Measurements from ENCODE around the gene SLC7A7.
"Not testable (repeated sequence)": the region's sequence is repeated elsewhere in the genome, so short reads cannot be mapped to it uniquely, and the experiment has no call there.

The SLC7A7 gene

DNA sequence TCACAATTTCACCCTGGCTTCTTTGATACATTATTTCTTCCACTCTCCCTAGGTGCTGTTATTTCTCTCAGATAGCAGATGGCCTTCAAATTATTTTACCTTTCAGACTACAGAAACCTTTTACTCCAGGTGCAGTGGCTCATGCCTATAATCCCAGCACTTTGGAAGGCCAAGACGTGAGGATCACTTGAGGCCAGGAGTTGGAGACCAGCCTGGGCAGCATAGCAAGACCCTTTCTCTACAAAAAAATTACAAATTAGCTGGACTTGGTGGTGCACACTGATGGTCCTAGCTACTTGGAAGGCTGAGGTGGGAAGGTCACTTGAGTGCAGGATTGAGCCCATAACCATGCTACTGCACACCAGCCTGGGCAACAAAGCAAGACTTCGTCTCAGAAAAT lies 23.1 kb downstream of the SLC7A7 start:
- no peak for DNase-seq (ENCODE audit: low read depth)

DNA sequence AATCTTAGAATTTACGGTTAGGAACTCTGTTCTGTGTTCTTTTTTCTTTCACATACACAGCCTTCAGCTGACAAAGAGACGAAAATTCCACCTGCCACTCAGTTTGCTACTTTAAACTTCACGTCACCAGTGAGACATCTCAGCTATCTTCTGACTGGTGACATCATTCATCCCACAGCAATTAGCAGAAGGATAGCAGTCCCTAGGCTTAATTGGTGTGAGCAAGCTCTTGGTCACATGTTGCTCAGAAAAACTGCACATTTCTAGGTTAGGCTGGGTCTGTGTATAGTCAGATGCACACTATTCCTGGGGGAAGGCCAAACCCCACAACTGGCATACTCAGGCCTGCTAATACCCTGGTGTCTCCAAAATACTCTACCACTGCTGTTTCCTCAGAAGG lies 23.9 kb downstream of the SLC7A7 start:
- peak; percentile 82 for DNase-seq (ENCODE audit: low read depth)

DNA sequence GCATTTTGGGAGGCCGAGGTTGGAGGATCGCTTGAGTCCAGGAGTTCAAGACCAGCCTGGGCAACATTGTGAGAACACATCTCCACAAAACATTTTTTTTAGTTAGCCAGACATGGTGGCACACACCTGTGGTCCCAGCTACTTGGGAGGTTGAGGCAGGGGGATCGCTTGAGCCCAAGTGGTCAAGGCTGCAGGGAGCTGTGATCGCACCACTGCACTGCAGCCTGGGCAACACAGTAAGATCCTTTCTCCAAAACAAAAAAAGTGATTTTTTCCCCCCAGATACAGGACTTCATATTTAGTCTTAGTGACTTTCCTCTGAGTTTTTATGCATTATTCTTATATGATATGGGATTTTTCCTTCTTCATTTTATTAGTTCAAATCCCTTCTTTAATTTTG lies 28.6 kb downstream of the SLC7A7 start:
- no peak for DNase-seq (ENCODE audit: low read depth)

DNA sequence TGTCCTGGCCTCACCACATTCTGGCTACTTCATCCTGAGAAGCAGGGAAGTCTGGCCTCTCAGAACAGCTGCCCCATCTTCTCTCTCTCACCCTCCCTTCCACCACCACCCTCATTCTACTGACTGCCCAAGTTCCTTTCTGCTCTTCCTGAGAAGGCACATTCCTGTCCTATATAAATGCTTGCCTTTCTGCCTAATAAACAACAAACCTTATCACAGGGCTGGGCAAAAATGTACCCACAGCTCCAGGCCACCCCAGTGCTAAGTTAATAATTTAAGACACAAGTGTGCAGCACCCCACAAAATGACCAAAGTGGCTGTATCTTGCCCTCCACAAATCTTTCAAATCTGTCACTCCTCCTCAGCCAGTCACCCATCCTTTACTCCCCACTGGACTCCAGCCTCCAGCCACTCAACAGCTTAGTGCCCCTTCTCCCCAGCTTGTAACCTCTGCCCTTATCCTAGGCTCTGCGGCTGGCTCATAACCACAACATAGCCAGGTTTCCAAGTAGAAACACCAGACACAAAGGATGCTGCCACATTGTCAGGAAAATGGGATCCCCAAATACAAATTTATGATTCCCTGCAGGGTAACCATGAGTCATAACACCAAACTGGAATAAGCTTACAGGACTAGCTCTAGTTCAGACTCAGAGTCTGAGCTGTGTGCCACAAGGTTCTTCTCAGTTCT lies 33.8 kb downstream of the SLC7A7 start:
- DNase-seq (ENCODE audit: low read depth), result peak; percentile 50

DNA sequence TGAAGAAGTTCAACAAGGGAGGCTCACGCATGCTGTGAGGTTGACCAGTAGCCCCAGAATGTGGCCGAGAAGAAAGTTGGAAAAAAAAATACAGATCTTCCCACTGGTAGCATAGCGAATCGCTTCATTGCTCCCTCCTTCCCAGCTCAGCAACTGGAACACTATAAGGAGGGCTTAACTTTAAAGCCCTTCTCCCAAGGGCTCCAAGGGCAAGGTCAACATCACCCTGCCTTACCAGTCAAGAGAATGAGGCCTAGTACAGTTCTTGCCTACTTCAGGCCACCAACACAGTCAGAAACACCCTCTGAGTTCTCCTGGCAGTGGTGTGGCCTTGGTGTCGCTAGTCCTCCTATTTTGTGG lies 34.3 kb downstream of the SLC7A7 start:
- DNase-seq (ENCODE audit: low read depth), result no peak

DNA sequence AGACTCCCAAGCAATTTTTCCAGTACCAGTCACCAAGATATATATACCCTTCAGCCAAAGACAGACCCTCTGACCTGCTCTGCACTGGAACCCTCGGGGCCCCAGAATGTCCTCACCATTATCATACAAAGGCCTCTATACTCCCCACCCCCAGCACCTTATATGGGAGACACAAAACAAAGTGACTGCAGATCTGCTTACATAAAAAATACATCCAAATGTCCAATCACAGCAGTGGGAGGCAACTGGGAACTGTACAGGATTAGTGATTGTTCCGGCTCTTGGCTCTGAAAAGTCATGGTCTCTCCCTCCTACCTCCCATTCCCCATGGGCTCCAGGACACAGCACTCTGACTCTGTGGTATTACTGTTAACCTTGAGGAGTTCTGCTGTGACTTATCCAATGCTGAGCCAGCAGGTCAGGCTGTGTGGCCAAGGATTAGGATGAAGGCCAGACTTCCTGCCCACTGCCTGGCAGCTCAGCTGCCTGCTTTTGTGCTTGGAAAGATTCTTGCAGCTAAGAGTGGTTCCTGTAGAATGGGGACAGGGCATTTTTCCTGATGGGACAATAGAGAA lies 35.0 kb downstream of the SLC7A7 start:
- no peak for DNase-seq (ENCODE audit: low read depth)

DNA sequence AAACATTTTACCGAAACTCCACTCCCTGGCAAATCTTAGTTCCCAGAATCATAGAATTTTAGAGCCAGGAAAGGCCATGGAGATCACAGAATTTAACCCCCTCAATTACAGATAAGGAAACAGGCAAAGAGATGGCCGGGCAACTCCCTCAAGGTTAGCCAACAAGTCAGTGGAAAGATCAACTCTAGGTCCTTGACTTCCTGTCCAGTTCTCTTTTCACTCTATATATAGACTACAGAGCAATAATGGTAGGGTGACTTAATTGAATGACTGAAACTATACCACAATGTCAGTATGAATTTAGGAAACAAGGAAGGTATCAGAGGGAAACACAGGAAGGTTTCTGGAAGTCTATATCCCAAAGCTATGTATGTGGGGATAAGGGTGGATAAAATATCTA lies 37.2 kb downstream of the SLC7A7 start:
- DNase-seq (ENCODE audit: low read depth), result no peak

DNA sequence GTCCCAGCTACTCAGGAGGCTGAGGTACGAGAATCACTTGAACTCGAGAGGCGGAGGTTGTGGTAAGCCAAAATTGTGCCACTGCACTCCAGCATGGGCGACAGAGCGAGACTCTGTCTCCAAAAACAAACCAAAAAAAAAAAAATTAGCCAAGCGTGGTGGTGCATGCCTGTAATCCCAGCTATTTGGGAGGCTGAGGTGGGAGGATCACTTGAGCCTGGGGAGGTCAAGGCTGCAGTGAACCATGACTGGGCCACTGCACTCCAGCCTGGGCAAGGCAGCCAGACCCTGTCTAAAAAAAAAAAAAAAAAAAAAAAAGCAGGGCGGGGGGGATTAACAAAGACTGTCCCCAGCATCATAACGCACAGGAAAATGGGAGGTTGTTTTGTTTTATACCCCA lies 38.4 kb downstream of the SLC7A7 start:
- DNase-seq (ENCODE audit: low read depth), result not testable (repeated sequence)

DNA sequence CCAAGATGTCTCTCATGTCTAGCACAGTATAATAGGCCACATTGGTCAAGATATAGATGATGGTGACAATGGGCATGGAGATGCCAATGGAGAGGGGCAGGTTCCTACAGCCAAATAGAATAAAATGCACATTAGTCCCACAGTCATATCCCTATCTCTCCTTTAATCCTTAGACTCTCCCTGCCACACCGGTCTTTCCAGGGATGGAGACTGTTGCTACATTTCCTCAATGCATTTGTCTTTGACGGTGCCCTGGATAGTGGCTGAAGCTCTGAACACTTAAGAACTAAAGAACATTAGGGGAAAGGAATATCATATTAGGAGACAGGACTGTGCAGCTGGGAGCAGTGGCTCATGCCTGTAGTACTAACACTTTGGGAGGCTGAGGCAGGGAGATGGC lies 39.0 kb downstream of the SLC7A7 start:
- no peak for DNase-seq (ENCODE audit: low read depth)

DNA sequence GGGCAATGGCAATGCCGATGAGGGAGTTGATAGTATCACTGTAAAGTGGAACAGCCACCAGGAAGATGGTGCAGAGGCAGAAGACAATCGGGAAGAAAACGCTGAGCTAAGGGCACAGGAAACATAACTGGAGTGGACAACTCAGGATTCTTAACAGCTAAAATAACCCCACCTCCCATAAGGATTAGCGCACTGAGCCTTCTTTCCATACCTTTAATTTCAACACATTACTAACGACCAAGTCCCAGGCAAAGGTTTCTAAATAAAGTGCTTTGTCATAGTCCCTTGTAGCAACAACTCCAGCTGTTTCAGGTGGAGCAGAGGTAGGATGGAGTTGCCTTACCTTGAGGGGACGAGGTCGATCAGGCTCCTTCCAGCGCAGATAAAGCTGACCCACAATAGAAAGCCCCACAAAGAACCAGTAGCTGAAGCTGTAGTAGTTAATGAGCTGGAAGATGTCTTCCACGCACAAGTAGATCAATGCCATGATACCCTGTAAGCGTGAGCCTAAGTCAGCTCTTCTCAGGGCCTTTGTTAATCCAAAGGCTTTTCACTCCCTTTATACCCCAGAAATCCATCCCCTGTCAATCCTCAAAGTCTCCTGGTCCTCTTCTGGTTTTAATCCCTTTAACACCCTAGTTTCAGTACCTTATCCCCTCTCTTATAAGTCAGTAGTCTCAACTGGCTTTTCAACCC lies 41.1 kb downstream of the SLC7A7 start:
- DNase-seq (ENCODE audit: low read depth), result no peak

DNA sequence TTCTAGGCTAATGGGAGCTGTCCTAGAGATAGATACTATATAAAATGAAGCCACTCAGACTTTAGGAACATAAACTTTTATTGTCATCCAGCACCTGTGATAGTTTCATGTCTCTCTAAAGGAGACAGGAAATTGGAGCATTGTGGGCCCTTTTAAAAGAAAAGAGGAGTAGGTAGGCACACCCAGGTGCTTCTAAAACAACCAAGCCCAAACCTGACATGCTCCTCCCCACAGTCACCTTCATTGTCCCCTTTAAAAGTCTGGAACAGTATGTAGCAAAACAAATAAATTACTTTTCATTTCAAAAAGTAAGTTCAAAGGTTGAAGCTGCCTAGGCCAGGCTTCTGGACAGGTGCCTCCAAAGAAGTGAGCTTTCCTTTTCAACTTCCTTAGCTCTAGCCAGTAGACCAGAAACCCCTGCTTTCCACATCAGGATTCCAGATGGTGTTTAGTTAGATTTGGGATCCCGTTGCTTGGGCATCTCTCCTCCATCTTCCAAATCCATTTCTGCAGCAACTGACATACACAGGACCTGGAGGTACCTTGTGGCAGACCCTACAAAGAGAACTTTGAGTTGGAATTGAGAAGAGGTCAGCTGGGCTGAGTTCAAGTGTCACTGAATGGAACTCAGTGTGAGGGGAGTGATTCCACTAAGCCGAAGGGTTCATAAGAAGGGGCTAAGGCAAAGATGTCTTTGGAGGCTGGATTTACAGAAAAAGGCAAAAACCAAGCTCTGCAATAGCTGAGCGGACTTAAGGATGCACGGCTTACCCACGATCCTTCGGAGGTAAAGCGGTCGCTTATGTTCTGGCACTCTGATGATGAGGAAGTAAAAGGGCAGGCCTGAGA lies 41.8 kb downstream of the SLC7A7 start:
- DNase-seq (ENCODE audit: low read depth), result no peak

DNA sequence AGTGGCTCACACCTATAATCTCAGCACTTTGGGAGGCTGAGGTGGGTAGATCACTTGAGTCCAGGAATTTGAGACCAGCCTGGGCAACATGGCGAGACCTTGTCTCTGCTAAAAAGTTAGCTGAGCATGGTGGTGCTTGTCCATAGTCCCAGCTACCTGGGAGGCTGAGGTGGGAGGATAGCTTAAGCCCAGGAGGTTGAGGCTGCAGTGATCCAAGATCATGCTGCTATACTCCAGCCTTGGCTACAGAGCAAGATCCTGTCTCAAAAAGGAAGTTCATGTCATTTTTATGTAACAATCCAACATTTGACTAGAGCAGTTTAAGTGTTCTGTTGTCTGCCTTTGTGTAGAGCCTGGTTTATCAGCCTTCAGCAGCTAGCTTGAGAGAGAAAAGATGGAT lies 42.5 kb downstream of the SLC7A7 start:
- DNase-seq (ENCODE audit: low read depth), result no peak

DNA sequence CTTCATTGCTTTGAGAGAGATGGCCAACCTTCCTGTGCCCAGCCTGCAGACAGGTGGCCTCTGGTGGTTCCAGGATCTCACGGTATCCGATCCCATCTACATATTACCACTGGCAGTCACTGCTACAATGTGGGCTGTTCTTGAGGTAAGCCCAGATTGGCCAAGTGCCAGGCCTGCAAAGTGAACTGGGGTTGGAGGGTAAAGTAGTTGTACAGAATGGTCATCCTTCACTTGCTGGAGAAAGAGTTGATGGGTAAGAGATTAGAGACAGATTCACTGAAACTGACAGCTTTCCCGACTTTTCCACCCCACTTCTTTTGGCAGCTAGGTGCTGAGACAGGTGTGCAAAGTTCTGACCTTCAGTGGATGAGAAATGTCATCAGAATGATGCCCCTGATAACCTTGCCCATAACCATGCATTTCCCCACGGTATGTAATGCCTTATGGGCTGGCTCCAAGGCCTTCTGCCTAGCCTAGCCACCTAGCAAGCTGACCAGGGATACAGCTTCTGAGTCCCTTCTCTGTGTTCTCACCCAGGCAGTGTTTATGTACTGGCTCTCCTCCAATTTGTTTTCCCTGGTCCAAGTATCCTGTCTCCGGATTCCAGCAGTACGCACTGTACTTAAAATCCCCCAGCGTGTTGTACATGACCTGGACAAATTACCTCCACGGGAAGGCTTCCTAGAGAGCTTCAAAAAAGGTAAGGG lies 44.6 kb downstream of the SLC7A7 start:
- no peak for DNase-seq (ENCODE audit: low read depth)

DNA sequence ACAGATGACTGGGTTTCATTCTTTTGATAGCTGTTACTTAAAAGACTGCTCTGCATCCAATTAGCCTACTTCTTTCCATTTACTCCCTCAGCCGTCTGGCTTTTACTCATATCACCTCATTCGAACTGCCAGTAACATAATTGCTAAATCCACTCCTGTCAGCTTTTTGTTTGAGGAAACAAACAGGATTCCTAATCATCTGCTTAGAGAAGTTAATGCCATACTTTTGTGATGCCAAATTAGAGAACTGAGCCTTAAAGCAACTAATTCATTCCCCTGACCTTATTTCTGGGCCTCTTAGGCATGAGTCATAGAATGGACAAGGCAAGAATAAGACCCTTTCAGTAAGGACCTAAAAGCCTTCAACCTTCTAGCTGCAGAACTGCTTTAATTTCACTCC lies 45.9 kb downstream of the SLC7A7 start:
- DNase-seq (ENCODE audit: low read depth), result no peak

DNA sequence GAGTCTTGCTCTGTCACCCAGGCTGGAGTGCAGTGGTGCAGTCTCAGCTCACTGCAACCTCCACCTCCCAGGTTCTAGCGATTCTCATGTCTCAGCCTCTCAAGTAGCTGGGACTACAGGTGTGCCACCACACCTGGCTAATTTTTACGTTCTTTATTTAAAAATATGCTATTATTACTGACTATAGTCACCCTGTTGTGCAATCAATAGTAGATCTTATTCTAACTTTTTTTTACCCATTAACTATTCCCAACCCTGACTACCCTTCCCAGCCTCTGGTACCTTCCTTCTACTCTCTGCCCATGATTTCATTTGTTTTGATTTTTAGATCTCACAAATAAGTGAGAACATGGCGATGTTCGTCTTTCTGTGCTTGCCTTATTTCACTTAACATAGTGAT lies 46.3 kb downstream of the SLC7A7 start:
- no peak for DNase-seq (ENCODE audit: low read depth)

DNA sequence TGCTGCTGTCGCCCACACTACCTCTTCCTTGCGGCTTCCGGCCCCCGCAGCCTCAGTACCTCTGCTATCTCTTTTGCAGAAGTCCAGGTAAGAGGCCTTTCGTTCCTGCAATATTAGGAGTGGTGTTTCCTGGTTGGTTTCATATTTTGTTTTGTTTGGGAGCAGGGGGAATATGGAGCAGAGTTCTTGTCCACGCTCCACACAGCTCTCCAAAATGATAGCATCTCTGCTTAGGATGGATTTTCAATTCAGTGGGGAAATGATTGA lies 48.0 kb downstream of the SLC7A7 start:
- DNase-seq (ENCODE audit: low read depth), result no peak

DNA sequence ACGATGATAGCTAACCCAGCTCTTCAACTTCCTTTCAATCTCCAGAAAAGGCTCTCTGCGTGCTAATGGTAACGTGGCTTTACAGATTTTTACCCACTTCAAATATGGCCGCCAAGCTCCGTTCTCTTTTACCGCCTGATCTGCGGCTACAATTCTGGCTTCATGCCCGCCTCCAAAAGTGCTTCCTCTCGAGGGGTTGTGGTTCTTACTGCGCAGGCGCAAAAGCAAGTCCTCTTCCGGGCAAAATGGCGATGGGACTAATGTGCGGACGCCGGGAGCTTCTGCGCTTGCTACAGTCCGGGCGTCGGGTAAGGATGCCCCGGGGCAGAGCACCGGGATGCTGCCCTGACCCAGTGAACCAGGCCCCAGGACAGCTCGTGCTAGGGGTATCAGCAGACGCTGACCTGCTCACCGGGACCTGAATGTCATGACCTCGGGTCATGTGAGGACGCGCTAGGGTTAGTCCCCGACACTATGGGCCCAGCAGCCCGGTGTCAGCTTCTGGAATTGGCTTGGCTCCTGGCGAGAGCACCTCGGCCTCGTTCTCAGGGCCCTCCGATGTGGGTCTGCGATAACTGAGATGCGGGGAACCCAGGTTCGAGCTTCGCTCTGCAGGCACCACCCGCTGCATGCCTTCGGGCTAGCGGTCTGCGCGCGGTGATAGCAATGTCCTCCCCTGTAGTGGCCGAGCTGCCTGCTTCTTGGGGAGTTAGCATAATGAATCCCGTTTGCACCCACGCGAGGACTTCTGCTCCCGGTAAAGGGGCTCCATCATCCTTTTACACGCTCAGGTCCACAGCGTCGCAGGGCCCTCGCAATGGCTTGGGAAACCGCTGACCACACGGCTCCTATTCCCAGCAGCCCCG lies 48.5 kb downstream of the SLC7A7 start, which contains the start of gene OXA1L:
TSS of gene OXA1L (plus strand) at position 232 of the 866 bp plus-strand sequence. CDS start at position 246, 14 bp downstream.
- peak; percentile 97 for DNase-seq (ENCODE audit: low read depth)

DNA sequence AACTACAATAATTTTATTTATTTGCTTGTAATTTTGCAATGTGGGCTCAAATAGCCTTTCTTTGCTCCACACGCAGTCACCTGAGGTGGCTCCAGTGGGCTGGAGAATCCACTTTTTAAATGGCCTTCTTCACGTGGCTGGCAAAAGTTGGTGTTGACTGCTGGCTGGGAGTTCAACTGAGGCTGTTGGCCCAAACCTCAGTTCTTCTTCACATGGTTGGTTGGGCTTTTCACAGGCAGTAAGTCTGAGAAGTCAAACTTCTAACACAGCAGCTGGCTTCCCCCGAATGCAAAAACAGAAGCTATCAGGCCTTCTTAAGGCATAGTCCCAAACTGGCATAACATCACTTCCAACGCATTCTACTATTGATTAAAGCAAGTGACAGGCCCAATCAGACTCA lies 50.9 kb downstream of the SLC7A7 start:
- DNase-seq (ENCODE audit: low read depth), result no peak

DNA sequence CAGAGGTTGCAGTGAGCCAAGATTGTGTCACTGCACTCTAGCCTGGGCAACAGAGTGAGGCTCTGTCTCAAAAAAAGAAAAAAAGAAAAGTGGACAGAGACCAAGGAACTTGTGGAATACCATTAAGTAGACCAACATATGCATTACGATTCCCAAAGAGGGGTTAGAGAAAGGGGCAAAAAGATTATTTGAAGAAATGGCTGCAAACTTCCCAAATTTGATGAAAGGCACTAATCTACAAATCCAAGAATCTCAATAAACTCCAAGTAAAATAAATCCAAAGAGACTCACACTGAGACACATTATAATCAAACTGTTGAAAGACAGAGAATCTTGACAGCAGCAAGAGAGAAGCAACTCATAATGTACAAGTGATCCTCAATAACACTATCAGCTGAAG lies 53.5 kb downstream of the SLC7A7 start:
- DNase-seq (ENCODE audit: low read depth), result no peak

DNA sequence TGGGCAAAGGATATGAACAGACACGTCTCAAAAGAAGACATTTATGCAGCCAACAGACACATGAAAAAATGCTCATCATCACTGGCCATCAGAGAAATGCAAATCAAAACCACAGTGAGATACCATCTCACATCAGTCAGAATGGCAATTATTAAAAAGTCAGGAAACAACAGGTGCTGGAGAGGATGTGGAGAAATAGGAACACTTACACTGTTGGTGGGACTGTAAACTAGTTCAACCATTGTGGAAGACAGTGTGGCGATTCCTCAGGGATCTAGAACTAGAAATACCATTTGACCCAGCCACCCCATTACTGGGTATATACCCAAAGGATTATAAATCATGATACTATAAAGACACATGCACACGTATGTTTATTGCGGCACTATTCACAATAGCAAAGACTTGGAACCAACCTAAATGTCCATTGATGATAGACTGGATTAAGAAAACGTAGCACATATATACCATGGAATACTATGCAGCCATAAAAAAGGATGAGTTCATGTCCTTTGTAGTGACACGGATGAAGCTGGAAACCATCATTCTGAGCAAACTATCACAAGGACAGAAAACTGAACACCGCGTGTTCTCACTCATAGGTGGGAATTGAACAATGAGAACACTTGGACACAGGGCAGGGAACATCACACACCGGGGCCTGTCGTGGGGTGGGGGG lies 57.1 kb downstream of the SLC7A7 start:
- DNase-seq (ENCODE audit: low read depth), result not testable (repeated sequence)

DNA sequence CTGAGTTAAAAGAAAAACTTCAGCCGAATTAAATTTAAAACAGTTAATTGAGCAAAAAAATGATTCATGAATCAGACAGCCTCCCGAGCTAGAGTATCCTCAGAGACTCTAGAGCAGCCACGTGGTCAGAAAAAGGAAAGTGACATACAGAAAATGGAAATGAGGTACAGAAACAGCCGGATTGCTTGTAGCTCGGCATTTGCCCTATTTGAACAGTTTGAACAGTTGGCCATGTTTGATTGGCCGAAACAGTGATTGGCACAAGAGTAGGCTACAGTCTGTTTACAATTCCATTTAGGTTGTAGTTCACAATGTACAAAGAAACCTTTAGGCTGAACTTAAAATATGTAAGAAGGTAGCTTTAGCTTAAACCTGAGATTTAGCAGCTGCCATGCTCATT lies 61.6 kb downstream of the SLC7A7 start:
- no peak for DNase-seq (ENCODE audit: low read depth)

Data from stromal cell of bone marrow (primary cell).